Kidney (tissue), 14 donors: Measurements from ENCODE around the gene TRAPPC3L. TPM values are rescaled to one million over a fixed set of nuclear protein-coding genes. Genes with fewer than 3 reads are reported as not detected.

Experiments used
- DNase-seq, 5 donors: peaks; one replicate each; pipeline ENCODE4 v3.0.0-alpha.2; 2013 to 2020
- FAIRE-seq: peaks from 2 replicates; lab custom pipeline; 2012; peaks lifted over from hg19 to GRCh38; lab: Jason Lieb, UNC
- H3K27ac ChIP-seq, 2 donors: one replicate each; pipeline ENCODE4 v1.7.0; 2013; ENCODE audit warnings: low read depth in 2 of 2, low read length in 2 of 2, inconsistent platforms in 1 of 2
- H3K27me3 ChIP-seq: one replicate; pipeline ENCODE4 v1.7.1; 2013; ENCODE audit warnings: low read length, inconsistent platforms; ENCODE audit not compliant: control insufficient read depth, insufficient read depth
- H3K36me3 ChIP-seq, 3 donors: one replicate each; pipeline versions ENCODE4 v1.7.0 to v1.7.1; 2013; ENCODE audit warnings: low read length in 3 of 3, control low read depth in 1 of 3, inconsistent platforms in 1 of 3; ENCODE audit not compliant: insufficient read depth in 3 of 3, control insufficient read depth in 2 of 3
- H3K4me1 ChIP-seq, 3 donors: one replicate each; pipeline versions ENCODE4 v1.7.0 to v1.7.1; 2013; ENCODE audit warnings: low read length in 3 of 3, inconsistent platforms in 1 of 3, low read depth in 1 of 3; ENCODE audit not compliant: control insufficient read depth in 2 of 3, insufficient read depth in 2 of 3
- H3K4me3 ChIP-seq, 3 donors: one replicate each; pipeline versions ENCODE4 v1.7.0 to v1.8.1; 2013; ENCODE audit warnings: low read length in 3 of 3, control low read depth in 1 of 3, inconsistent platforms in 1 of 3
- H3K9ac ChIP-seq, 3 donors: one replicate each; pipeline versions ENCODE4 v1.7.0 to v1.7.1; 2013; ENCODE audit warnings: low read length in 3 of 3, control low read depth in 1 of 3, inconsistent platforms in 1 of 3
- H3K9me3 ChIP-seq, 3 donors: one replicate each; pipeline versions ENCODE4 v1.7.0 to v1.7.1; 2013; ENCODE audit warnings: low read length in 3 of 3, control low read depth in 1 of 3, inconsistent platforms in 1 of 3; ENCODE audit not compliant: control insufficient read depth in 2 of 3, insufficient read depth in 1 of 3
- CTCF ChIP-seq: IDR thresholded peaks from 3 replicates; pipeline ENCODE4 v1.5.1; 2012; ENCODE audit warnings: mild to moderate bottlenecking, moderate library complexity, borderline replicate concordance; ENCODE audit not compliant: insufficient read depth; ENCODE audit errors: extremely low read depth
- intact Hi-C: fragments of 100-400 bp; cut with DNase I; formaldehyde crosslinking; loops from one replicate; pipeline ENCODE4 v1.11.1; 2022
- polyA plus RNA-seq: library from polyadenylated mRNA; stranded (reverse); fragments of 350-450 nt; fragmentation: Illumina TruSeq; extraction: RNeasy Lipid Tissue Mini Kit (QIAGEN cat#74804); gene quantifications from one replicate; pipeline ENCODE4 v1.2.3, GENCODE V29; 2014; ENCODE audit warnings: low read depth, low replicate concordance; ENCODE audit not compliant: insufficient read depth
- total RNA-seq: library from RNA; stranded (reverse); fragmentation: NEBNext Ultra II Directional; extraction: Animal tissue kit (Norgen Biotek cat#: 25700); gene quantifications from one replicate; pipeline ENCODE4 v1.2.1, GENCODE V29; 2021
- donor health status: control.
- donor health status: control.
- donor health status: control.
- donor health status: control.
- donor health status: control.
- donor health status: DM: yes; HTN: yes; CAD: no.
- donor health status: Normal renal cell carcinoma (clear cell type).

The TRAPPC3L gene
- total and polyA plus RNA-seq, 2 donors from 2014 or later, result not detected

DNA sequence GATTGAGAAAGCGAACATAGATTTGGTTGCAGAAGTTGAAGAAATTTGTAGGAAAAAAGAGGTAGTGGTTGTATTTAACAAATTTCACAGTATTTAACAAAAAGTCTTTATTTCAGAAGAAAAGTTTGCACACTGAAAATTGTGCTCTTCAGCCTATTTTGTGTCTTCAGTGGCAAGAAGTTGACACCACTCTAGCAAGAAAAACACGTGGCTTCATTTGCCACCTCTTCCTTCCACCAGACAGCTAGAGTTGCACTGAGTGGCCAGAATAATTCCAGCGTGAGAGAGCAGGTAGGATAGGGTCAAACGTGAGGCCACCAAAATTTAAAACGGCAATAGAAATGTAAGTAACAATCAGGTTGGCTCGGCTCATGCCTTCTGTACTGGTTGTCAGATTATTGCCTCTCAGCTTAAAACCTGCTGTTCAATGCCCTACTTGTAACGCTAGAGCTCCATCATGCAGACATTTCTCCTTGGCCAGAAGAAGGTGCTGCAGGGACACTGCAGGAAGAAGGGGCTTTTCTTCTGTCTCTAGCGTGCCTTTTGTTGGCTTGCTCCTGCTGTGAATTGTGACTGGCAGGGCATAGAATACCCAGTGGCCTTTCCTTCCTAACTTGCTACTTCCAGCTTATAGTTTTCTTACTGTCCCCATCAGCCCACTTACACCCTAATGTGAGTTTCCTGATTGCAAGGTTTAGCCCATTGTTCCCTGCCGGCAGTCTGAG lies 12.1 kb downstream of the TRAPPC3L start:
- Histone ChIP-seq H3K27me3 (no peaks in the 10 kb centered on the region), H3K27ac (no peak overlapping the region), H3K36me3 (no peaks in the 10 kb centered on the region), H3K4me1 (peaks cover 2 to 8% (median 7%) of the 10 kb centered on the region in 3 donors), H3K9ac (no peak overlapping the region), H3K9me3 (no peaks in the 10 kb centered on the region), H3K4me3 (no peak overlapping the region)
- intact Hi-C loops, result loop anchor here (10.0 kb wide), 1 partner anchor 239 kb away; no protein-coding TSS in a partner anchor
- DNase-seq (no peak), FAIRE-seq (no peak)
- TF ChIP-seq CTCF, result no peak

- DNase-seq, result peak in 4 of 5 donors; percentile 45 to 78 (median 56)
Observed at GRCh38 chr6:116531675-116532570, 13.6 kb downstream of the TRAPPC3L start.

GRCh38 chr6:116530436-116530835 lies 15.0 kb downstream of the TRAPPC3L start:
- no peaks in the 10 kb centered on the region for H3K36me3 ChIP-seq
- intact Hi-C loops, result loop anchor here (10.0 kb wide), 1 partner anchor 236 kb away; no protein-coding TSS in a partner anchor

More at GRCh38 chr6:116531675-116532570, 13.6 kb downstream of the TRAPPC3L start:
- no peaks in the 10 kb centered on the region for H3K27me3 ChIP-seq
- H3K9me3 ChIP-seq, result no peaks in the 10 kb centered on the region
- H3K36me3 ChIP-seq, result no peaks in the 10 kb centered on the region
- TF ChIP-seq CTCF, result peak; percentile 68
- H3K4me1 ChIP-seq, result peaks cover 2 to 7% (median 7%) of the 10 kb centered on the region in 3 donors
- H3K4me3 ChIP-seq, result no peak overlapping the region
- FAIRE-seq, result peak; percentile 69
- no peak overlapping the region for H3K27ac ChIP-seq
- H3K9ac ChIP-seq, result no peak overlapping the region
- intact Hi-C loops, result loop anchor here (10.0 kb wide), 1 partner anchor 237 kb away; no protein-coding TSS in a partner anchor

More at GRCh38 chr6:116530436-116530835, 15.0 kb downstream of the TRAPPC3L start:
- Histone ChIP-seq H3K9ac (no peak overlapping the region), H3K4me3 (no peak overlapping the region), H3K9me3 (no peaks in the 10 kb centered on the region), H3K27ac (no peak overlapping the region), H3K4me1 (peaks cover 0 to 4% (median 2%) of the 10 kb centered on the region in 3 donors), H3K27me3 (no peaks in the 10 kb centered on the region)
- FAIRE-seq (no peak), DNase-seq (peak in 2 of 5 donors; percentile 15 to 28)
- TF ChIP-seq CTCF, result no peak
